NCI-H2107 treated with DMSO at 0.1 percent for 48 hours (cell line): ENCODE measurements around the gene GPC3.
A peak's percentile ranks its signal among the peaks of the same experiment; 100 is the strongest.

Experiments
- DNase-seq: peaks from one replicate; lab custom pipeline; 2025; ENCODE audit not compliant: unreplicated experiment; lab: John Stamatoyannopoulos, UW

The GPC3 gene

DNA sequence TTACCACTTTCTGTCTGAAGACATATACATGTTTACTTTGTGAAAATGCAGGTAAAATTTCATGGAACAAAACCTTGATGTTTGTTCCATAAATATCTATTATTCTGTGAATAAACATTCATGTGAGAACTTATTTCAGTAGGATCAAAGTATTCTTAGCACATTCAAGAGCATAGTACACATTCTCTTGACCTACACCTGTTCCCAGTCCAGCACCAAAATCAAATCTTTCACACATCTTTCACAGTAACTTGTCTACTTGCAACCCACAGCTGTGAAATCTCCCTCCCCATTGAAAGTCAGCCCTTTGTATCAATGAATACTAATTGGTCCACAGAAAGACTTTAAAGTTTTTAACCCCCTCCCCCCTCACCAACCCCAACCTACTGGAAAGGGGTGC lies 283.2 kb downstream of the GPC3 start:
- no peak for DNase-seq

DNA sequence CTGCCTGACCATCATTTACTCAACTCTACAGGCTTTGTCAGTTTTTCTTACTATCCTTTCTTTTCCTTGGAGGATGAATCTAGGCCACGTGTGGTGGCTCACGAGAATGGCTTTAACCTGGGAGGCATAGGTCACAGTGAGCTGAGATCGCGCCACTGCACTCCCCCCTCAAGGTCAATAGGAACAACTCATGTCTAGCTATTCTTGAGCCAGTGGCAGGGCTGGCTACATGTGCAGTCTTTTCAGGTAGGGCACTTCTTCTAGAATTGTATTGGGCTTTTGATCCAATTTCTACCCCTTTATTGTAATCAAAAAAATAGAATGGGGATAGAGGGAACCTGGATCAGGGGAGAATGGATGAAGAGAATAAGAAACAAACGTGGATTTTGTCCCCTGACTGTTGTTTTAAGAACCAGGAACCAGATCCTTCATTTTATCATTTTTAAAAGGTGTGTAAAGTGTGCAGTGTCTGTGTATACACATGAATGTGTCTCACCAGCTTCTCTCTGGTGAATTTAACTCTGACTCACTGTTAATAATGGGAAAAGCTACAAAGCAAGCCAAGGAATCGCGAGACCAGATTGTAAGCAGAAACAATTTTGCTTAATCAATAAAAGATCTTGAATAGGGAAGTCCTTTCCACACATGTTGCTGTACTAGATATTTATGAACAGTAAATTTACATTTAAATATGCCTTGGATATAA lies 286.2 kb downstream of the GPC3 start:
- DNase-seq: no peak

GRCh38 chrX:133698298-133698697 lies 287.1 kb downstream of the GPC3 start:
- DNase-seq: peak; percentile 29

- DNase-seq: peak; percentile 41
Measured at GRCh38 chrX:133697656-133698055, 287.7 kb downstream of the GPC3 start.

DNA sequence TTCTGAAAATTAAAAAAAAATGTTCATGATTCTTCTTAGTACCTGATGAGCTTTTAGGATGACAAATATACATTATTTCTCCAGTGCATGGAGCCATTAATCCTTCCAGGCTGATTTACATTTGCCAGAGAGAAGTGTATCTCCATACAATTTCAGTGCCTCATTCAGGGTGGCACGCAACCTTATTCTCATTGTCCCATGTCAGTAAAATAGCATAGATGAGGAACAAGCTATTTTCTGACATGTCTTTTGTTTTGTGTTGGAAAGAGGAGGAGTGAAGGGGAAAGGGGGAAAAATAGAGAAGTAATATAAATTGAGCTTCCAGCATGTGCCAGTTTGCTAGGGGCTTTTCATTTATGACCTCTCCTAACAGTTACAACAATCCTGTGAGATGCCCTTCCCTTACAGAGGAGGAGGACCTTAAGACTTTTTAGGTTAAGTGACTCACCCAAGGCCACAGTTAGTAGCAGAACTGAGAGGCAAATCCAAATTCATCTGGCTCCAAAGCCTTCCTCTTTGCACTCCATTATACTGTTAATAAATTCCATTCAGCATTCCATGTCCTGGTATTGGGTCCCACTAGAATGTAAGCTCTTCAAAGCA lies 295.3 kb downstream of the GPC3 start:
- no peak for DNase-seq

DNA sequence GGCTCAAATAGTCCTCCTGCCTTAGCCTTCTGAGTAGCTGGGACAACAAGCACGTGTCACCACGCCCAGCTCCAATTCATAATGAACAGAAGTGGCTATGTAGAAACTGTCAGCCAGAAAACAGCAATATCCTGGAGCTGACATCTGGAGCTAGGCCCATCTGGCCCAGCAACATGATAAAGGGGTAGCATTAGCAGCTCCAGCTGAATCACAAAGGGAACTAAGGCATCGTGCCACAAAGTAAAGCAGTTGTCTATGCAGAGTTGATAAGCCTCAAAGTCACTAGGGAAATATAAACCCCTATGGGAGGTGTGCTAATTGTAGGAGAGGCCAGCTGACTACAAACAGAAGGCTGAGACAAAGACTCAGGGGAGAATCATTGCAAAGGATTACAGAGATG lies 299.6 kb downstream of the GPC3 start:
- DNase-seq: peak; percentile 58

- DNase-seq: no peak
Measured at GRCh38 chrX:133681897-133682296, 303.5 kb downstream of the GPC3 start.

DNA sequence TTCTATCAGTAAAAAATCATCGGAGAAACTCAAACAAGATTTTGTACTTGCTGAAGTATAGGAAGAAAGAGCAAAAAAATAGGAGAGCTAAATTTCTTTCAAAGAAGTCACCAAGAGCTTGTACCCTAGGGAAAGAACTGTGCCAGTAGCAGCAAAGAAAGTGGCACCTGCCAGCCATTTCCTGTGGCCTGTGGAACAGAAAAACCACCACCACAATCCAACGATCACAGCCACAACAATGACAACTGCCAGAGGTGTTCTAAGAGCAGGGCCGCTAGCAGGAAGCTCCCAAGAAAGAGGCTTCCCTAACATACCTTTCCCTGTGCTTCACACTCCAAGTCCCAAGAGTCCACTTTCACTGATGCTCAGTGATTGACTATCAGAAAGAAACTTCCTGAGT lies 304.0 kb downstream of the GPC3 start:
- DNase-seq: peak; percentile 57

GRCh38 chrX:133677123-133678063 lies 308.0 kb downstream of the GPC3 start:
- DNase-seq: peak; percentile 78

- DNase-seq: peak; percentile 98
Measured at GRCh38 chrX:133676344-133677122, 308.9 kb downstream of the GPC3 start.

DNA sequence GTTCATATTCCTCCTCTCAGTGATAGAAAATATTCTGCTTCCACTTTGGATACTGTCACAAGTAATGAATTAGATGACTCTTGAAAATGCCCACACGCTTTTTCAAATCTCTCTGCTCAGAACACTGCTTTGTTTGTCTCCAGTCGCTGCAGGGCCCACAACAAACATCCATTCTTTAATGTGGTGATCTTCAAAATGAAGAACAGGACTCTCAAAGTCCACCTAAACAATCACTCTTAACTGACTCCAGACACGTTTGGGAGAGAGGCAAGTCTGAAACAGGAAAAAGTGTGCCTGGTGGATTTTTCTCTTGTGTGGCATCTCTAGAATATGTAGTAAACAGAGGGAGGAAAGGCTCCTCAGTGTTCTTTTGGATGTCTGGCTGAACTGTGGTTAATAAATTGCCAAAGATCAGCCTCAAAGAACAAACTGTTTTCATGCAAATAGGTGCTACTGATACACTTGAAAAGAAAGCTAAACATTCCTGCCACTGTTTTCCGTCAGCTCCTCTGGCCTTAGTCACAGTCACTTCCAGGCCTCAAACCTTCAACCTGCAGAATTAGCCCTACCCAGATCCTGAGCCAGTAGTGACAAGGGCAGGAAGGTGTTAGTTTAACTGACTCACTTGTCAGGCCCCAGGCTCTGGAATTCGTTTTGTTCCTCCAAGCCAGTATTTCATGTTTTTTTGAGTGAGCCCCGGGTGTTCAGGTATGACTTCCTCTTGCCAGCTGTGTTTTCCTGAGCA lies 310.5 kb downstream of the GPC3 start:
- peak; percentile 37 for DNase-seq

- peak; percentile 22 for DNase-seq
Measured at GRCh38 chrX:133670383-133670782, 315.0 kb downstream of the GPC3 start.

DNA sequence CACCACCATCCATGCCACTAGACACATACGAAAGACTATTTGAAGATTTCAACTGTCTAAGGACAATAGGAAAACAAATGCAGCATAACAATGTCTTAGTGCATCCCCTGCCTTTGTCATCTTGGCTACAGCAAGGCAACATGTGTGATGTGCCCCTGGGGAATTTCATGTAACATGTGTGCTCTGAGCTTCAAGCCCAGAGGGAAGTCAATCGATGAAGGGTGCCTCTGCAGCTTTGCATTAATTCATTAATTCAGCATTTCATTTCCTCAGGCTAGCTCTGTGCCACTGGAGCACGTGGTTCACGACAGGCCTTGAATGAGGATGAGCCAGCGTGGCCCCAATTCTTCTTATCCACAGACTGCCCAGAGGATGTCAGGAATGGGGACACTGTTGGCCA lies 316.2 kb downstream of the GPC3 start:
- no peak for DNase-seq

DNA sequence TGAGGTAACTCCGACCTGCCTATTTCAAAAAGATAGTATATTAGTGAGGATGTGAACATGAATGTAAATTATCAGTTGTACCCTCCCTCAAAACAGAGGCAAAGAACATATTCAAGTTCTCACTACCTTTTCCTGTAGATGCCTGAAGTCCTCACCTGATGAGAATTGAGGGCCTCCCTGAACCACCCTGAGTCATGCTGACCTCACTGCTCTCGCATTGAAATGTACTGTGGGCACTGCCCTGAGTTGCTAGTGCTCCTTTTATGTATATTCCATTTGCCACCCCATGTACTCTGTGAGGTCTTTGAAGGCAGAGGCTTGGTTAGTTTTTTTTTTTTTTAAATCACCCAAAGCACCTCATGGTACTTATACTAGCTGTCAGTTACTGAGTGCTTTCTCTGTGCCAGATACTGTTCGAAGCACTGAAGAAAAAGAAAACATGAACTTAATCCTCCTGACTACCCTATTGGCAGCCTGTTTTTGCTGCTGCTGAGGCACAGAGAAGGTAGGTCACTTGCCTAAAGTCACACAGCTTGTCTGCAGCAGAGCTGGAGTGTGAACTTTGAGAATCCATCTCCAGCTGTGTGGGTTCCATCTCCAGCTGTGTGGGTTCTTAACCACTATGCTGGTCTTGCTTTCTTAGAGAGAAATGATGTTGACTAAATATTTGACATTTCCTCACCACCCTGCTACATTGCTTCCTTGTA lies 317.0 kb downstream of the GPC3 start:
- DNase-seq: no peak

DNA sequence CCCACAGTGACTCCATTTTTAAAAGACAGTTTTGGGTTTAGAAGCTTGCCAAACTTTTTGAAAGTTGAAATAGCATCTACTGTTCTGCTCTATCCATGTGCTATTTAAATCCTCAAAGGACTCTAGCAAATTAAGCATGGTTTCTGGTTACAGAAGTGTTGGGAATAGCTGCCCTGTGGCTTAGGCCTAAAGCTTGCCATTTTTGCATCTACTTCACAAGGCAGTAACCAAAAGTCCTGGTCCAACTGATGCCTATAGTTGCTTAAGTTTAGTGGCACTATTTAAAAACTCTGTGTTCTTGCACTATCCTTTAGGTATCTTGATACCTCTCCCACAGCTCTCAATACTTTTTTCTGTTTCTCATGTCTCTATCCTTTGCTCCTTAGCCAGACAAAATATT lies 319.1 kb downstream of the GPC3 start:
- peak; percentile 2 for DNase-seq

GRCh38 chrX:133661962-133662839 lies 323.2 kb downstream of the GPC3 start:
- no peak for DNase-seq

- DNase-seq: no peak
Measured at GRCh38 chrX:133660281-133660680, 325.1 kb downstream of the GPC3 start.

DNA sequence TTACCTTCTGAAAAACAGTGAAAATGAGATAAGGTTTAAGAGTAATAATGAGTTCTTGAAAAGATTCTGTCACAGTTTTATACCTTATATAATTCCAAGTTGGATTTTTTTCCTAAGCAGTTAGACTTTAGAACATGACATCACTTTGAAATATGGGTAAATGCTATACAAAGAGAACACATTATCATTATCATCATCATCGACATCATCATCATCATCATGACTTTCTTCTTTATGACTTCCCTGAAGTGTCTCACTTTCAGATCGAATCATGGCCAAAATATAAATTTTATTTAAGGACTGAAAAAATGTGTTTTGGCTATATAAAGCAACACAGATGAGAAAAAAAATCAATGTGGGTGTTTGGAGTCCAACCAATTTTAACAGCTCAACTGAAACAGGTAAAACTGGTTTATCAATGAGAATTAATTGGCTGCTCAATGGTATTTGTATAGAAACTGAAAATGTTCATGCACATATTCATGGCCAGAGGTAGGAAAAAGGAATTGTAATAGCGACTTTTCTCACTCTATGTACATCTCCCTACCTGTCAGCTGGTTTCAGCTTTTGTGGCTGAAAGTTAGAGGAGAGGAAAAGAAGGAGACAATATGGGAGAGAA lies 327.0 kb downstream of the GPC3 start:
- DNase-seq: no peak
